ENCODE results near the gene HAS3.

- TF ChIP-seq POU6F1 (CRISPR knock-in tag; IDR thresholded peaks at IDR 0.05; ENCODE audit: borderline replicate concordance, low read depth), result no peak
- no peak for TF ChIP-seq ZFP30 (CRISPR knock-in tag; IDR thresholded peaks at IDR 0.05)
- TF ChIP-seq OSR1 (CRISPR knock-in tag; IDR thresholded peaks at IDR 0.05), result no peak
- TF ChIP-seq PATZ1 (CRISPR knock-in tag; IDR thresholded peaks at IDR 0.05; ENCODE audit: borderline replicate concordance), result no peak
- TF ChIP-seq CSDC2 (CRISPR knock-in tag; IDR thresholded peaks at IDR 0.05), result no peak
- TF ChIP-seq ARNTL (CRISPR knock-in tag; IDR thresholded peaks at IDR 0.05; ENCODE audit: borderline replicate concordance, low read depth), result no peak
- TF ChIP-seq ESRRG (CRISPR knock-in tag; IDR thresholded peaks at IDR 0.05), result no peak
- no peak for TF ChIP-seq TOX (CRISPR knock-in tag; IDR thresholded peaks at IDR 0.05; ENCODE audit: borderline replicate concordance)
Observed at GRCh38 chr16:69143116-69143515, 37.7 kb downstream of the HAS3 start.
